ENCODE results near the gene DDX1. TPM values are rescaled to one million over a fixed set of nuclear protein-coding genes. Genes with fewer than 3 reads are reported as not detected.

Gene DDX1
- total RNA-seq, 1 donor from 2014 or later = 99.7 TPM

- no peak for DNase-seq
Observed at GRCh38 chr2:15664273-15665066, 72.8 kb downstream of the DDX1 start.

GRCh38 chr2:15665067-15665942, 73.6 kb downstream of the DDX1 start:
- no peak for DNase-seq

GRCh38 chr2:15665943-15666460, 74.3 kb downstream of the DDX1 start:
- no peak for DNase-seq

- no peak for DNase-seq
Observed at GRCh38 chr2:15666861-15667808, 75.5 kb downstream of the DDX1 start.

- no peak for DNase-seq
Observed at GRCh38 chr2:15667809-15668556, 76.3 kb downstream of the DDX1 start.

- DNase-seq = no peak
Observed at GRCh38 chr2:15668611-15669305, 77.1 kb downstream of the DDX1 start.

- no peak for DNase-seq
Observed at GRCh38 chr2:15669375-15669910, 77.8 kb downstream of the DDX1 start.

GRCh38 chr2:15670469-15670868, 78.8 kb downstream of the DDX1 start:
- no peak for DNase-seq

GRCh38 chr2:15670981-15671380, 79.3 kb downstream of the DDX1 start:
- DNase-seq = no peak

GRCh38 chr2:15671409-15671808, 79.7 kb downstream of the DDX1 start:
- DNase-seq = no peak

GRCh38 chr2:15671842-15672815, 80.5 kb downstream of the DDX1 start:
- DNase-seq = no peak

- DNase-seq = no peak
Observed at GRCh38 chr2:15672961-15673918, 81.6 kb downstream of the DDX1 start.

- DNase-seq = no peak
Observed at GRCh38 chr2:15673919-15674636, 82.4 kb downstream of the DDX1 start.

GRCh38 chr2:15674637-15675455, 83.2 kb downstream of the DDX1 start:
- DNase-seq = no peak

GRCh38 chr2:15675456-15676195, 84.0 kb downstream of the DDX1 start:
- DNase-seq = no peak
